ENCODE measurements around the gene GIMD1. TPM values are rescaled to one million over a fixed set of nuclear protein-coding genes. Genes with fewer than 3 reads are reported as not detected.

GIMD1 gene
- total RNA-seq, 1 experiment from 2014 or later, result not detected

DNA sequence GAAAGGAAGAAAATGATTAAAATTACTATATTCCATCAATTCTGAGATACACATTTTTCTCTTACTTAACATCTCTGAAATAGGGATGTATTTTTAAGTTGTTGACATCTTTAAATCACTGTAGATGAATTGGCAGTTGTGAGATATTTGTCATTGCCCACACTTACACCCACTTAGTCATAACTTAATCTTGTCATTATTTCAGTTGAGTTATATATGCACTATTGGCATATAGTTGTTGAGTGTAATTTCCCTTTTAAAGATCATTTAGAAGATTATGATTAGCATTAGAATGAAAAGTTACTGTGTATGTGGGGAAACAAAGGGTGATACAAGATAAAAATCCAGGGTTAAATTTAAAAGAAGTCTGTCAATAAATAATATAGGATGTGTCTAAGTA is 50.1 kb downstream of the GIMD1 start:
- DNase-seq (ENCODE audit: low spot score), result no peak
- in situ Hi-C loops (cut with HindIII; ENCODE audit: low sequenced_read_pairs), result no loop called here

DNA sequence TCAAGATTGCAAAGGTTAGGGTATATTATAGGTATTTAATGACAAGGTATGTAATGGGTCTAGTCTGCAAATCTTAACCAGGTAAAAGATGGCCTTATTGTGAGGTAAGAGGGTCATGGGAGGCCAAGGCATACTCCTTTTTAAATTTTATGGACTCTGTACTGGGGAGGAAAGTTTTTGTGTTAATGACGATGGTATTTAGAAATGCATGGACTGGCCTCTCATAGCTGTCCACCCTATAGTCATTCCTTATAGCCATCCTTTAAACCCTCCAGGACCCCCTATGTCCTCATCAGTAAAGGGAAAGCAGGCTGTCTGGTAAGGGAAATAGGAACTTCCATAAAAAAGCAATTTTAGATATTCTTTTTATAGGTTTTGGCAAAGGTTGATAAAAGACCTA is 50.8 kb downstream of the GIMD1 start:
- no peak for DNase-seq (ENCODE audit: low spot score)
- in situ Hi-C loops (cut with HindIII; ENCODE audit: low sequenced_read_pairs), result no loop called here

DNA sequence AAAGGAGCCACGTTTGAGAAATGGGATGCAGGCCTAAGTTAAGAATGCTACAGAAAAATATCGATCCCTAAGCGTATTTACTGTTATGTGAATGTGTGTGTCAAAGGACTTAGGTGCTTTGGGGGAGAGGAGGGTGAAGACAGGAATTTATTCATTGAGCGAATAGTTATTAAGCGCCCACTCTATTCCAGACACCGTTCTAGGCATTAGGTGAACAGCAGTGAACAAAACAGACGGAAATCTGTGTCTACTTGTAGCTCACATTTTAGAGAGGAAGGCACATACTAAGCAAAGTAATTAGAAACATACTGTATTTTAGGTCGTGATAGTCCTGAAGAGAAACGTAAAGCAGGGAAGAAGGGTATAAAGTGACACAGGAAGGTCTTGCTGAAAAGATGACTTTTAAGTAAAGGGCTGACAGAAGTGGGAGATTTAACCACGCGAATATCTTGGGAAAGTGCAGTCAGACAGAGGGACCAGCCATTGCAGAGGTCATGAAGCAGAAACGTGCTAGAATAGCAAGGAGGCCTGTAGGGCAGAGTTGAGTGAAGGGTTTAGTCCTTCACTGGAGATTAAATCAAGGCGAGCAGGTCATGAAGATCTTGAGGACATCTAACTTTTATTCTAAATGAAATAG is 51.7 kb downstream of the GIMD1 start:
- DNase-seq (ENCODE audit: low spot score), result no peak
- in situ Hi-C loops (cut with HindIII; ENCODE audit: low sequenced_read_pairs), result no loop called here

DNA sequence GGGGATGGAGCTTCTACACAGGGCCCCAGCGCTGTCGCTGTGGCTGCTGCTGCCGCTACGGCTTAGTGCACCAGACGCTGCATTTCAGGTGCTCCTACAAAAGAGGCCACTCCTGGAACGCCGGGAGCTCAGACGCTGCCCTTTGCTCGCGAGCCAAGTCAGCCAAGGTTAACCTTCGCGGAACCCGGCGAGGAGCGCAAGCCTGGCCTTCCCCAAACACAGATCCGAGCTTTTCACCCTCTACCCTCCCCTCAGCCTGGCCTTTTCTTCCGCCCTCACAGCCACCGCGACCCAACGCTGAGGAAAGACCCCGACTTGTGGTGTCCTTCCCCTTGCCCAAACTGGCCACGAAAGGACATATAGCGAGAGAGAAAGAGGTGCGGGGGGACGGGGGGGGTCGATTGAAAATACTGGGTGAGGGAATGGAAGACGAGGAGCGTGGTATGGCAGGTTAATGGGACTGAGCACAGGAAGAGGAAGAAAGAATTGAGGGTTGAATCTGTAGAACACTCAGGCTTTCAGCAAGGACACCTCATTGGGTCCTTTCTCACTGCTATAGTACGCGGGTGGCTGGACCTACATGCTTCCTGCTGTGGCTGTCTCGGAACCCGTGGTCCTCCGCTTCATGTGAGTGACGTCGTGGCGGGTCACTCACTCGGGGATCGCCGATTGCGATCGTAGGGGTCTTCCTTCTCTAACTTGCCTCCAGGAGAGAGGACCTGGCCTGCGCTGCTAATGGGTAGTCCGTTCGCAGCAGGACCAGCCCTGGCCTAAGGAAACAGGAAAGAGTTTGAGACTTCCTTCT is 52.4 kb downstream of the GIMD1 start, which contains the start of the genes AIMP1 and TBCK:
Gene AIMP1 (plus strand): TSS at position 583 of the 805 bp plus-strand sequence. CDS start 8,460 bp downstream, outside the sequence.
Gene TBCK (minus strand): TSS at position 242 of the 805 bp plus-strand sequence. CDS start 7,249 bp downstream, outside the sequence.
- in situ Hi-C loops (cut with HindIII; ENCODE audit: low sequenced_read_pairs), result no loop called here
- peak; percentile 95 for DNase-seq (ENCODE audit: low spot score)

DNA sequence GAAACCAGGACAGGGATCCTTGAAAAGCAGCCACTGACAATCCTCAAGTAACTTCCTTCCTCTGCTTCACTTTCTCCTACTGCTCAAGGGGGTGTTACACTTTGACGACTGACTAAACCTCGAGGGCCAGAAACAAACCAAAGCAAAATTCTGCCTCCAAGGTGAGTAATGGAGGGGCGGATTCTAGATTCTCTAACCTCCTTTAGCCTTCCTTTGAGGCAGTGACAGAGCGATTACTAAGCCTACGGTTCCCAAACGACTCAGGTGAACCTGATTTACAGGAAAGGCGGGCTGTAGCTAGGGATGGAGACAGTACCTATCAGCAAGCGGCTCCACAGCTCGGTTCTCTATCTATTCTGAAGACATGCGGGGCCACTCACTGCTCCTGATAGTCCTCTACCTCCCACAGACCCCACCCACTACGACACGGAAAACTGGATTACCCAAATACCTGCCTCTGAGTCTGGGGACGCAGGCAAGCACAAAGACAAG is 53.1 kb downstream of the GIMD1 start:
- DNase-seq (ENCODE audit: low spot score), result no peak
- in situ Hi-C loops (cut with HindIII; ENCODE audit: low sequenced_read_pairs), result no loop called here

DNA sequence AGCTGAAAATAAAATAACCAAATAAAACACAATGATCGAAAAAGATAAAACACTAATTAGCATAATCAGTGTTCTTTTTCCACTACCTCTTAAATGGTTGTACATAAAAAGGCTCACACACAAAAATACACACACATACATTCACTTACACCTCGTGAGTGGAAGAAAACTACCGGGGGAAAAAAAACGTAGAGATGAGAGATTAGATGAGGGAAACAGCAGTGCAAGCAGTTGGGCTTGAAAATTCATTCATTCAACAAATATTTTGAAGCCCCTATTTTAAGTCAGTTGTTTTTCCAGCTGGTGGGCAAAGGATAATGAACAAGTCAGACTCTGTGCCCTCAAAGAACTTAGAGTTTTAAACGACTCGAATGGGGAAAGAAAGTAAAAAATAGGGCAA is 53.6 kb downstream of the GIMD1 start:
- in situ Hi-C loops (cut with HindIII; ENCODE audit: low sequenced_read_pairs), result no loop called here

DNA sequence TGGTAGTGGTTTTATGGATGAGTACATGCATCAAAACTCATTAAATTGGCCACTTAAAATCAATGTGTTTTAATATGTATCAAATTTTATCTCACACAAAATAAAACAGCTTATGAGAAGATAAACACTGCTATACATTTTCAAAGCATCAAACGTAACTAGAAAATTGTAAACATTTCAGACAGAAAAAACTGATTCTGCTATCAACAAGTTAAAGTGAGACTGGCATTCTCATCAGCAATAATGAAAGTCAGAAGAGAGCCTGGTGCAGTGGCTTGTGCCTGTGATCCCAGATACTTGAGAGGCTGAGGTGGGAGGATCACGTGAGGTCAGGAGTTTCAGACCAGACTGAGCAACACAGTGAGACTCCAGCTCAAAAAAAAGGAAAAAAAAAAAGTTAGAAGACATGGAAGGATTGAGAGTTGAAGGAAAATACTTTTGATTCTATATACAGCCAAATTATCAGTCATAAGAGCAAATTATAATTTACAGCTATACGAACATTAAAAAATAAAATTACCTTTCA is 55.5 kb downstream of the GIMD1 start:
- DNase-seq (ENCODE audit: low spot score), result no peak
- in situ Hi-C loops (cut with HindIII; ENCODE audit: low sequenced_read_pairs), result no loop called here

More for the DNA sequence above, 53.6 kb downstream of the GIMD1 start:
- no peak for DNase-seq (ENCODE audit: low spot score)

GRCh38 chr4:106312377-106312776 is 56.2 kb downstream of the GIMD1 start:
- in situ Hi-C loops (cut with HindIII; ENCODE audit: low sequenced_read_pairs), result no loop called here

More at GRCh38 chr4:106312377-106312776, 56.2 kb downstream of the GIMD1 start:
- no peak for DNase-seq (ENCODE audit: low spot score)

Other genes with a start within 250 kb of the GIMD1 start
- gene TBCK, start 52.6 kb downstream of the GIMD1 start, total RNA-seq (2014; rRNA removed; shearing (Covaris generic)), result 19.0 and 29.5 TPM in 2 replicates
- 24.6 and 31.9 TPM in 2 replicates for gene AIMP1, start 52.2 kb downstream of the GIMD1 start, total RNA-seq (2014; rRNA removed; shearing (Covaris generic))